H9 (cell line): ENCODE data around the gene SPATA46. TPM values are rescaled to one million over a fixed set of nuclear protein-coding genes. Genes with fewer than 3 reads are reported as not detected.

Experiments
- DNase-seq: peaks from one replicate; pipeline ENCODE4 v3.0.0-alpha.2; 2017
- H2AFZ ChIP-seq: one replicate; pipeline ENCODE4 v1.6.1; 2013; ENCODE audit warnings: mild to moderate bottlenecking, low read length, control low read depth, moderate library complexity
- H2AK5ac ChIP-seq: 2 replicates; pipeline ENCODE4 v1.6.1; 2013; ENCODE audit warnings: low read length, control low read depth, mixed read lengths; ENCODE audit not compliant: insufficient read length
- H2BK120ac ChIP-seq: one replicate; pipeline ENCODE4 v1.6.1; 2013; ENCODE audit warnings: low read depth, mild to moderate bottlenecking, low read length, control low read depth, inconsistent platforms; ENCODE audit not compliant: poor library complexity, severe bottlenecking
- H2BK12ac ChIP-seq: 2 replicates; pipeline ENCODE4 v1.6.1; 2013; ENCODE audit warnings: low read length, control low read depth, mixed read lengths, low read depth; ENCODE audit not compliant: insufficient read length
- H2BK15ac ChIP-seq: 2 replicates; pipeline ENCODE4 v1.6.1; 2013; ENCODE audit warnings: low read depth, low read length, control low read depth
- H2BK20ac ChIP-seq: one replicate; pipeline ENCODE4 v1.6.1; 2013; ENCODE audit warnings: low read depth, mild to moderate bottlenecking, low read length, control low read depth, inconsistent platforms; ENCODE audit not compliant: poor library complexity, severe bottlenecking
- H2BK5ac ChIP-seq: 2 replicates; pipeline ENCODE4 v1.6.1; 2013; ENCODE audit warnings: low read length, control low read depth, mixed read lengths; ENCODE audit not compliant: insufficient read length
- H3K14ac ChIP-seq: 2 replicates; pipeline ENCODE4 v1.6.1; 2013; ENCODE audit warnings: low read length, control low read depth; ENCODE audit not compliant: insufficient read depth
- H3K18ac ChIP-seq: 2 replicates; pipeline ENCODE4 v1.6.1; 2013; ENCODE audit warnings: low read depth, mild to moderate bottlenecking, mixed read lengths, low read length, control low read depth; ENCODE audit not compliant: insufficient read length
- H3K23ac ChIP-seq: 2 replicates; pipeline ENCODE4 v1.6.1; 2013; ENCODE audit warnings: low read length, control low read depth, mixed read lengths, low read depth; ENCODE audit not compliant: insufficient read length
- H3K23me2 ChIP-seq: 2 replicates; pipeline ENCODE4 v1.6.1; 2013; ENCODE audit warnings: low read depth, mild to moderate bottlenecking, mixed read lengths, low read length, control low read depth; ENCODE audit not compliant: insufficient read length, poor library complexity, severe bottlenecking
- H3K27ac ChIP-seq: 2 replicates; pipeline ENCODE4 v1.5.1; 2013; ENCODE audit warnings: low read length, control low read depth, mixed read lengths, low read depth; ENCODE audit not compliant: insufficient read length
- H3K27me3 ChIP-seq: 2 replicates; pipeline ENCODE4 v1.6.1; 2013; ENCODE audit warnings: low read length, control low read depth, inconsistent platforms; ENCODE audit not compliant: insufficient read depth
- H3K4ac ChIP-seq: 2 replicates; pipeline ENCODE4 v1.6.1; 2013; ENCODE audit warnings: low read depth, mild to moderate bottlenecking, control low read depth, inconsistent platforms, low read length, moderate library complexity
- H3K4me1 ChIP-seq: 2 replicates; pipeline ENCODE4 v1.6.1; 2013; ENCODE audit warnings: low read length, control low read depth, inconsistent platforms; ENCODE audit not compliant: insufficient read depth
- H3K4me2 ChIP-seq: 2 replicates; pipeline ENCODE4 v1.6.1; 2013; ENCODE audit warnings: low read length, control low read depth, mixed read lengths; ENCODE audit not compliant: insufficient read length, insufficient read depth
- H3K56ac ChIP-seq: 2 replicates; pipeline ENCODE4 v1.6.1; 2013; ENCODE audit warnings: low read depth, mild to moderate bottlenecking, mixed read lengths, low read length, control low read depth; ENCODE audit not compliant: insufficient read length
- H3K79me1 ChIP-seq: 2 replicates; pipeline ENCODE4 v1.6.1; 2013; ENCODE audit warnings: low read depth, mild to moderate bottlenecking, moderate library complexity, low read length, control low read depth, inconsistent platforms; ENCODE audit not compliant: insufficient read depth, poor library complexity, severe bottlenecking
- H3K79me2 ChIP-seq: 2 replicates; pipeline ENCODE4 v1.6.1; 2013; ENCODE audit warnings: low read length, control low read depth, inconsistent platforms; ENCODE audit not compliant: insufficient read depth
- H3K9ac ChIP-seq: 2 replicates; pipeline ENCODE4 v1.6.1; 2013; ENCODE audit warnings: low read length, control low read depth, mixed read lengths; ENCODE audit not compliant: insufficient read length; ENCODE audit errors: extremely low read depth
- H3K9me3 ChIP-seq: one replicate; pipeline ENCODE4 v1.6.1; 2013; ENCODE audit warnings: low read depth, low read length, inconsistent platforms; ENCODE audit not compliant: control insufficient read depth
- H3T11ph ChIP-seq: one replicate; pipeline ENCODE4 v1.6.1; 2013; ENCODE audit warnings: mild to moderate bottlenecking, low read length, control low read depth, inconsistent platforms
- H4K20me1 ChIP-seq: one replicate; pipeline ENCODE4 v1.6.1; 2013; ENCODE audit not compliant: control insufficient read depth, insufficient read length, insufficient read depth
- H4K5ac ChIP-seq: 2 replicates; pipeline ENCODE4 v1.6.1; 2013; ENCODE audit warnings: low read depth, mild to moderate bottlenecking, mixed read lengths, low read length, control low read depth; ENCODE audit not compliant: insufficient read length
- H4K8ac ChIP-seq: replicated peaks from 2 replicates; pipeline ENCODE4 v1.6.1; 2013; ENCODE audit warnings: low read length, control low read depth, mixed read lengths, low read depth; ENCODE audit not compliant: insufficient read length
- H4K91ac ChIP-seq: 2 replicates; pipeline ENCODE4 v1.6.1; 2013; ENCODE audit warnings: low read depth, mild to moderate bottlenecking, moderate library complexity, mixed read lengths, low read length, control low read depth; ENCODE audit not compliant: insufficient read length
- H3K27ac Mint-ChIP-seq, 3 experiments: 2 replicates in 2 of 3; 3 replicates in 1 of 3; pipeline ENCODE4 v1.8.0; 2020 to 2021; ENCODE audit warnings: mixed read lengths in 3 of 3, mild to moderate bottlenecking in 1 of 3, moderate library complexity in 1 of 3
- H3K27me3 Mint-ChIP-seq: 2 replicates; pipeline ENCODE4 v1.8.0; 2021; ENCODE audit warnings: low read depth, mild to moderate bottlenecking, moderate library complexity, mixed read lengths
- H3K36me3 Mint-ChIP-seq, 3 experiments: 2 replicates in 2 of 3; 3 replicates in 1 of 3; pipeline ENCODE4 v1.8.0; 2020 to 2021; ENCODE audit warnings: low read depth in 3 of 3, mixed read lengths in 3 of 3; ENCODE audit not compliant: insufficient read depth in 1 of 3
- H3K4me1 Mint-ChIP-seq, 2 experiments: 2 replicates each; pipeline ENCODE4 v1.8.0; 2020; ENCODE audit warnings: mixed read lengths in 2 of 2
- H3K4me3 Mint-ChIP-seq, 2 experiments: 2 replicates in 1 of 2; 3 replicates in 1 of 2; pipeline ENCODE4 v1.8.0; 2020 to 2021; ENCODE audit warnings: mild to moderate bottlenecking in 2 of 2, mixed read lengths in 2 of 2, moderate library complexity in 1 of 2
- H3K9me3 Mint-ChIP-seq, 2 experiments: 2 replicates in 1 of 2; 3 replicates in 1 of 2; pipeline ENCODE4 v1.8.0; 2020; ENCODE audit warnings: mild to moderate bottlenecking in 2 of 2, mixed read lengths in 2 of 2, moderate library complexity in 1 of 2
- WGBS: extraction: QIAGEN DNeasy Blood & Tissue Kit; methylation state at CpG from one replicate; pipeline ENCODE4 v1.1.7; 2013; ENCODE audit warnings: missing lambda C conversion rate, low lambda C conversion rate, mixed read lengths; ENCODE audit not compliant: insufficient read length; ENCODE audit errors: extremely low coverage; 5-methylcytosine and 5-hydroxymethylcytosine counted together
- total RNA-seq: library from RNA; stranded (reverse); gene quantifications from 2 replicates; pipeline ENCODE4 v1.2.1, GENCODE V29; 2021
- TF ChIP-seq, protein P1 (sequence below): fragments of 200-600 bp; sonication (generic); conservative IDR thresholded peaks from 3 replicates; pipeline ENCODE4 v1.8.0; 2021; ENCODE audit warnings: antibody characterized with exemption, mild to moderate bottlenecking

The SPATA46 gene
- total RNA-seq, 1 experiment from 2014 or later = not detected

DNA sequence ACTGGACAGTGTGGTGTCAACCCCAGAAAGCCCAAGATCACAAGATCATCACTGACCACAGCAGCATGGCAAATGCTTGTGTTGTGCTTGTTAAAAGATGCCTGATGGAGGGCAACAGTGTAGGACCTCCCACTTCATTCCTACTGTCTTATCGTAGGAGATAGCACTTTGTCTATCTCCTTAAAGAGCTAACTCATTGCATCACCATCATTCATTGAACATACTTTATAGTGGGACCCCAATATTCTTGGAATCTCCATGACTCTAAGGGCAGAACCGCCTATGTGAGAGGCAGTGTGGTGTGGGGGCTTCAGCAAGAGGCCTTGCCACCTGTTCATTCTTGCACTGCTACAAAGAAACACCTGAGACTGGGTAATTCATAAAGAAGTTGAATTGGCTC is 40.3 kb upstream of the SPATA46 start:
- H3K27me3 ChIP-seq = no peaks in the 10 kb centered on the region
- H2BK5ac ChIP-seq = no peak overlapping the region
- no peak overlapping the region for H3K56ac ChIP-seq
- no peaks in the 10 kb centered on the region for H3K23me2 ChIP-seq
- no peaks in the 10 kb centered on the region for H3K4me1 ChIP-seq
- H2BK12ac ChIP-seq = no peak overlapping the region
- H2AK5ac ChIP-seq = no peak overlapping the region
- H2BK20ac ChIP-seq = no peak overlapping the region
- Mint-ChIP-seq H3K36me3 (peaks cover 0 to 7% (median 7%) of the 10 kb centered on the region in 3 experiments; a peak in 3 of 7 replicates), H3K27me3 (no peaks in the 10 kb centered on the region), H3K27ac (no peak overlapping the region), H3K4me3 (no peak overlapping the region), H3K9me3 (peaks cover 11 to 12% of the 10 kb centered on the region in 2 experiments; a peak in 4 of 5 replicates), H3K4me1 (peaks cover 3 to 4% of the 10 kb centered on the region in 2 experiments; a peak in 2 of 4 replicates)
- H3K4ac ChIP-seq = no peak overlapping the region
- H3T11ph ChIP-seq = no peak overlapping the region
- no peak overlapping the region for H3K18ac ChIP-seq
- no peaks in the 10 kb centered on the region for H3K79me1 ChIP-seq
- DNase-seq = no peak
- no peak overlapping the region for H4K91ac ChIP-seq
- H4K20me1 ChIP-seq = no peaks in the 10 kb centered on the region
- H3K14ac ChIP-seq = no peak overlapping the region
- H2BK15ac ChIP-seq = no peak overlapping the region
- no peak overlapping the region for H3K9ac ChIP-seq
- H4K5ac ChIP-seq = no peak overlapping the region
- no peak overlapping the region for H2BK120ac ChIP-seq
- H4K8ac ChIP-seq = no peak overlapping the region
- H2AFZ ChIP-seq = no peak overlapping the region
- no peaks in the 10 kb centered on the region for H3K79me2 ChIP-seq
- no peak overlapping the region for H3K4me2 ChIP-seq
- H3K27ac ChIP-seq = no peak overlapping the region
- TF ChIP-seq, protein P1, sequence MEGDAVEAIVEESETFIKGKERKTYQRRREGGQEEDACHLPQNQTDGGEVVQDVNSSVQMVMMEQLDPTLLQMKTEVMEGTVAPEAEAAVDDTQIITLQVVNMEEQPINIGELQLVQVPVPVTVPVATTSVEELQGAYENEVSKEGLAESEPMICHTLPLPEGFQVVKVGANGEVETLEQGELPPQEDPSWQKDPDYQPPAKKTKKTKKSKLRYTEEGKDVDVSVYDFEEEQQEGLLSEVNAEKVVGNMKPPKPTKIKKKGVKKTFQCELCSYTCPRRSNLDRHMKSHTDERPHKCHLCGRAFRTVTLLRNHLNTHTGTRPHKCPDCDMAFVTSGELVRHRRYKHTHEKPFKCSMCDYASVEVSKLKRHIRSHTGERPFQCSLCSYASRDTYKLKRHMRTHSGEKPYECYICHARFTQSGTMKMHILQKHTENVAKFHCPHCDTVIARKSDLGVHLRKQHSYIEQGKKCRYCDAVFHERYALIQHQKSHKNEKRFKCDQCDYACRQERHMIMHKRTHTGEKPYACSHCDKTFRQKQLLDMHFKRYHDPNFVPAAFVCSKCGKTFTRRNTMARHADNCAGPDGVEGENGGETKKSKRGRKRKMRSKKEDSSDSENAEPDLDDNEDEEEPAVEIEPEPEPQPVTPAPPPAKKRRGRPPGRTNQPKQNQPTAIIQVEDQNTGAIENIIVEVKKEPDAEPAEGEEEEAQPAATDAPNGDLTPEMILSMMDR = no peak
- H3K23ac ChIP-seq = no peak overlapping the region
- H3K9me3 ChIP-seq = no peaks in the 10 kb centered on the region
- no CpG with 5 or more reads among the region's 2 CpGs for WGBS
